Astrocyte of the spinal cord (primary cell): ENCODE results near the gene DERL2.

Experiments used
- DNase-seq: peaks from one replicate; pipeline ENCODE4 v3.0.0; 2011; ENCODE audit warnings: low read depth, low spot score
- H3K4me3 ChIP-seq: 2 replicates; pipeline ENCODE4 v1.5.1; 2011; ENCODE audit warnings: low read depth, mild to moderate bottlenecking, low read length, moderate library complexity
- in situ Hi-C: cut with HindIII; loops from 2 replicates; pipeline ENCODE4 v1.10.0; 2017; ENCODE audit warnings: low sequenced_read_pairs
- TF ChIP-seq, protein P1 (sequence below): IDR thresholded peaks from 2 replicates; pipeline ENCODE4 v1.5.1; 2012; ENCODE audit warnings: low read depth, mild to moderate bottlenecking, low read length, inconsistent platforms

DERL2 gene

DNA sequence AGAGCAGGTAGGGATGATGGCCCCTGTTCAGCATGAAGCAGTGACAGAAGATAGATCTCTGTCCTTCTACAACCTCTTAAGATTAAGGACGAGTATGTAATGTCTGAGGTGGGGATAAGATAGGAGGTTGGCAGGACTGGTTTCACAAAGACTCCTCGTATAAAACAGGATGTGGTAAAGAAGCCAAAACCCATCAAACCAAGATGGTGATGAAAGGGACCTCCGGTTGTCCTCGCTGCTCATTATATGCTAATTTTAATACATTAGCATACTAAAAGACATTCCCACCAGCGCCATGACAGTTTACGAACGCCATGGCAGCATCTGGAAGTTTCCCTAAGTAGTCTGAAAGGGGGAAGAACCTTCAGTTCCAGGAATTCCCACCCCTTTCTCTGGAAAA is 27.6 kb upstream of the DERL2 start:
- in situ Hi-C loops = no loop called here
- DNase-seq = no peak
- TF ChIP-seq, protein P1, sequence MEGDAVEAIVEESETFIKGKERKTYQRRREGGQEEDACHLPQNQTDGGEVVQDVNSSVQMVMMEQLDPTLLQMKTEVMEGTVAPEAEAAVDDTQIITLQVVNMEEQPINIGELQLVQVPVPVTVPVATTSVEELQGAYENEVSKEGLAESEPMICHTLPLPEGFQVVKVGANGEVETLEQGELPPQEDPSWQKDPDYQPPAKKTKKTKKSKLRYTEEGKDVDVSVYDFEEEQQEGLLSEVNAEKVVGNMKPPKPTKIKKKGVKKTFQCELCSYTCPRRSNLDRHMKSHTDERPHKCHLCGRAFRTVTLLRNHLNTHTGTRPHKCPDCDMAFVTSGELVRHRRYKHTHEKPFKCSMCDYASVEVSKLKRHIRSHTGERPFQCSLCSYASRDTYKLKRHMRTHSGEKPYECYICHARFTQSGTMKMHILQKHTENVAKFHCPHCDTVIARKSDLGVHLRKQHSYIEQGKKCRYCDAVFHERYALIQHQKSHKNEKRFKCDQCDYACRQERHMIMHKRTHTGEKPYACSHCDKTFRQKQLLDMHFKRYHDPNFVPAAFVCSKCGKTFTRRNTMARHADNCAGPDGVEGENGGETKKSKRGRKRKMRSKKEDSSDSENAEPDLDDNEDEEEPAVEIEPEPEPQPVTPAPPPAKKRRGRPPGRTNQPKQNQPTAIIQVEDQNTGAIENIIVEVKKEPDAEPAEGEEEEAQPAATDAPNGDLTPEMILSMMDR = no peak
- no peak overlapping the region for H3K4me3 ChIP-seq

DNA sequence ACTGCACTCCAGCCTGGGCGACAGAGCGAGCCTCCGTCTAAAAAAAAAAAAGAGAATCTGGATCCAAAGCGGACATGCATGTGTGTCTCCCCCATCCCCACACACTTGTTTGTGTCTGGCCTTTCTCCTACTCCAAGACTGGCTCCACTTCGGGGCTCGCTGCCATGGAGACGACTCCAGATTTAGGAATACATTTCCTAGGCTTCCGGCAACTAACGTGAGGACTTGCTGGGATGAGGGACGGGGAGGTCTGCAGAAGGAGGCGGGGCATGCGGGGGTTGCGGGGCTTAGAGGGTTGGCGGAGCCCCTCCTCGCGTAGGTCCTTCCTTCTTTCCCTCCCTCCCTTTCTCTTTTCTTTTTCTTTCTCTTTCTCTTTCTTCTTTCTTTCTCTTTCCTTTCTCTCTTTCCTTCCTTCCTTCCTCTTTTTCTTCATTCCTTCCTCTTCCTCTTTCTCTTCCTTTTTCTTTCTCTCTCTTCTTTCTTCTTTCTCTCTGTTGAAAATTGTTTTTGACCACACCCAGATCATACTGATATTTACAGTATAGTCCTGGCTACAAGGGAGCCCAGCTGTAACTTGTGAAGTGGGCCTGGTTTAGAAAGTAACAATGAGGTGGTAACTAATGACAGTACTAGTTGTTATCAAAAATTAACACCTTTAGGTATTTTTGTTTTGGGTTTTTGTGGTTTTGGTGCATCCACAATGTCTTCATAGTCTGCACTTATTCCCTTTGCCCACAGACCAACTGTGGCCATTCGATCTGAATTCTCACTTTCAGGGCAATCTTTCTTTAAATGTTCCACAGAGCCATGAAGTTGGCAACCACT is 25.6 kb upstream of the DERL2 start:
- no peak for DNase-seq
- in situ Hi-C loops = no loop called here
- TF ChIP-seq, protein P1 = no peak
- no peak overlapping the region for H3K4me3 ChIP-seq

DNA sequence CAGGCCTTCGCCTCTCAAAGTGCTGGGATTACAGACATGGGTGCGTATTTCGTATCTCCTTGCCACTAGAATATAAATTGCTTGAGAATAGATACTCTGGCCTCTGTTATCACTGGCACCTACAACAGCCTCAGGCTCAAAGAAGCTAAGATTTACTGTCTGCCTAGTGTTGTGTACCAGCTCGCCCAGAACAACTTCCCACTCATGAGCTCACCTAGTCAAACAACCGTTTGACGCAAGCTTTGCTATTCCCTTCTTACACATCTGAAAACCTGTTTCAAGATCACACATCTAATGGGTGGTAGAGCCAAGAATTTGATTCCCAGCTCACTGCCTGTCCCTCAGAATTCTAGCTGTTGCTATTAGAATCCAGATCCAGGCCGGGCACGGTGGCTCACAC is 24.8 kb upstream of the DERL2 start:
- in situ Hi-C loops = no loop called here
- DNase-seq = no peak
- H3K4me3 ChIP-seq = no peak overlapping the region
- TF ChIP-seq, protein P1 = no peak

DNA sequence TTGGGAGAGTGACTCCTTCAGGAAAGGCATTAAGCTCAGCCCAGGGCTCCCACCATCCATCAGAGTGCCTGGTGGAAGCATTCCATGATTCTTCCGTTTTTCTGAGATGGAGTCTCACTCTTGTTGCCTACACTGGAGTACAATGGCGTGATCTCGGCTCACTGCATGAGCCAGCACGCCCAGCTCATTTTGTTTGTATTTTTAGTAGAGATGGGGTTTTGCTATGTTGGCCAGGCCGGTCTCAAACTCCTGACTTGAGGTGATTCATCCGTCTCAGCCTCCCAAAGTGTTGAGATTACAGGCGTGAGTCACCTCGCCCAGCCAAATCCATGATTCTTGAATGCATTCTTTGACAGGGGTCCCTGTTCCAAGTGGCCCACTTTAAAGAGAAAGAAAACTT is 23.5 kb upstream of the DERL2 start:
- in situ Hi-C loops = no loop called here
- no peak overlapping the region for H3K4me3 ChIP-seq
- TF ChIP-seq, protein P1 = no peak
- peak; percentile 65 for DNase-seq

DNA sequence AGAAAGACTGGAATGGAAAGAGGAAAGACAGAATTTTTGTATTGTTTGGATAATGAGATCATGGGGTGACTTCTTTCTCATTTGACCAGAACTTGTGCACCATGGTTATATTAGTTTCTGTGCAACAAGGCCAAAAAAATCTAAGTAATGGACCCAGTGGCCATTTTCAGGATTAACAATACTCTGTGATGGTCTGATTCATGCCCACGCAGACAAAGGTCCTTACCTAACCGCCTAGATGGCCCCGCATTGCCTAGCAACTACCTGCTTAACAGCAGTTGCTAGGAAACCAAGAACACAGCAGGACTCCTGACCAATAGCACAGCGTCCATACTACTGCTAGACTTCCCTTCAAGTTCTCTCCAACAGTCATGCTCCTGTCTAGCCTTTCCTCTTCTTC is 22.8 kb upstream of the DERL2 start:
- TF ChIP-seq, protein P1 = no peak
- in situ Hi-C loops = no loop called here
- DNase-seq = peak; percentile 88
- H3K4me3 ChIP-seq = no peak overlapping the region

DNA sequence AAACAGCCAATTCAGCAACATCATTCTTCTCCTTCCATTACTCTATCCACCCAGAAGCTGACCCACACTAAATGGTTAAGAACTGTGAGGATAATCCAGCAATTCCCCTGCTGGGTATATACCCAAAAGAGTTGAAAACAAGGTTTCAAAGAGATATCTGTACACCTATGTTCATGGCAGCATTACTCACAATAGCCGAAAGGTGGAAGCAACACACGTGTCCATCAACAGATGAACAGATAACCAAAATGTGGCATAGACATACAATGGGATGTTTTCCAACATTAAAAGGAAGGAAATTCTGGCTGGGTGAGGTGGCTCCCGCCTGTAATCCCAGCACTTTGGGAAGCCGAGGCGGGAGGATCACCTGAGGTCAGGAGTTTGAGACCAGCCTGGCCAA is 20.3 kb upstream of the DERL2 start:
- no peak for DNase-seq
- in situ Hi-C loops = no loop called here
- H3K4me3 ChIP-seq = no peak overlapping the region
- TF ChIP-seq, protein P1 = no peak
